CD8-positive, alpha-beta memory T cell (primary cell): ENCODE measurements around the gene ODAD4. TPM values are rescaled to one million over a fixed set of nuclear protein-coding genes. Genes with fewer than 3 reads are reported as not detected.

Source experiments
- CTCF ChIA-PET: fragments of 350-600 bp; sonication (Branson Sonifier 250); formaldehyde crosslinking; loops from one replicate; lab custom pipeline; 2021; ENCODE audit warnings: antibody characterized with exemption; lab: Charles Lee
- POLR2A ChIA-PET: fragments of 350-600 bp; sonication (Branson Sonifier 250); formaldehyde crosslinking; loops from one replicate; lab custom pipeline; 2021; ENCODE audit warnings: antibody characterized with exemption; lab: Charles Lee
- DNase-seq, 5 donors: peaks; one replicate each; pipeline versions ENCODE4 v3.0.0 to v3.0.0-alpha.2; 2020 to 2022; ENCODE audit warnings: mixed read lengths in 1 of 5
- H3K27ac ChIP-seq: one replicate; pipeline ENCODE4 v1.7.0; 2013; ENCODE audit warnings: low read depth, mild to moderate bottlenecking, low read length, moderate library complexity
- H3K27me3 ChIP-seq: 2 replicates; pipeline ENCODE4 v1.7.0; 2013; ENCODE audit warnings: low read length, mild to moderate bottlenecking; ENCODE audit not compliant: insufficient read depth, poor library complexity, severe bottlenecking
- H3K36me3 ChIP-seq: 2 replicates; pipeline ENCODE4 v1.7.0; 2013; ENCODE audit warnings: mild to moderate bottlenecking, low read length, moderate library complexity; ENCODE audit not compliant: insufficient read depth
- H3K4me1 ChIP-seq: 2 replicates; pipeline ENCODE4 v1.7.0; 2013; ENCODE audit warnings: mild to moderate bottlenecking, low read length, moderate library complexity; ENCODE audit not compliant: insufficient read depth
- H3K4me3 ChIP-seq: 2 replicates; pipeline ENCODE4 v1.7.0; 2013; ENCODE audit warnings: mild to moderate bottlenecking, low read length
- H3K9me3 ChIP-seq: 2 replicates; pipeline ENCODE4 v1.7.0; 2013; ENCODE audit warnings: mild to moderate bottlenecking, low read length
- H3K27ac Mint-ChIP-seq, 8 donors: one replicate each; pipeline ENCODE4 v1.8.0; 2020 to 2021; ENCODE audit warnings: mixed read lengths in 8 of 8, mild to moderate bottlenecking in 6 of 8, inconsistent platforms in 3 of 8, moderate library complexity in 3 of 8
- H3K27me3 Mint-ChIP-seq, 2 donors: one replicate each; pipeline ENCODE4 v1.8.0; 2020 to 2021; ENCODE audit warnings: mixed read lengths in 2 of 2, mild to moderate bottlenecking in 1 of 2, moderate library complexity in 1 of 2
- H3K36me3 Mint-ChIP-seq, 3 donors: one replicate each; pipeline ENCODE4 v1.8.0; 2020 to 2021; ENCODE audit warnings: mixed read lengths in 3 of 3, inconsistent platforms in 1 of 3, mild to moderate bottlenecking in 1 of 3
- H3K4me1 Mint-ChIP-seq, 3 donors: one replicate each; pipeline ENCODE4 v1.8.0; 2020 to 2021; ENCODE audit warnings: mixed read lengths in 3 of 3, inconsistent platforms in 1 of 3, mild to moderate bottlenecking in 1 of 3
- H3K4me3 Mint-ChIP-seq, 7 donors: one replicate each; pipeline ENCODE4 v1.8.0; 2020 to 2021; ENCODE audit warnings: mixed read lengths in 7 of 7, mild to moderate bottlenecking in 6 of 7, moderate library complexity in 4 of 7, inconsistent platforms in 2 of 7
- H3K9me3 Mint-ChIP-seq, 5 donors: one replicate each; pipeline ENCODE4 v1.8.0; 2020 to 2022; ENCODE audit warnings: mixed read lengths in 5 of 5, mild to moderate bottlenecking in 3 of 5, moderate library complexity in 2 of 5, inconsistent platforms in 1 of 5
- polyA plus RNA-seq: library from polyadenylated mRNA; unstranded; fragments of 300-500 nt; fragmentation: Illumina TruSeq; gene quantifications from one replicate; pipeline ENCODE4 v1.2.3, GENCODE V29; 2021
- total RNA-seq, 2 experiments: library from RNA; stranded (reverse); gene quantifications; one replicate each; pipeline ENCODE4 v1.2.3, GENCODE V29; 2021

ODAD4 gene
- total and polyA plus RNA-seq, 3 experiments from 2014 or later: 0.10 to 0.57 (median 0.53) TPM

- Histone ChIP-seq H3K36me3 (peaks cover 11% of the 10 kb centered on the region), H3K4me1 (peaks cover 20% of the 10 kb centered on the region), H3K9me3 (no peaks in the 10 kb centered on the region), H3K27ac (no peak overlapping the region), H3K27me3 (no peaks in the 10 kb centered on the region), H3K4me3 (no peak overlapping the region)
- H3K27me3 Mint-ChIP-seq: no peaks in the 10 kb centered on the region
- no peaks in the 10 kb centered on the region for H3K9me3 Mint-ChIP-seq
- POLR2A ChIA-PET: no interaction called here
- peaks cover 0 to 37% (median 7%) of the 10 kb centered on the region in 3 donors for H3K36me3 Mint-ChIP-seq
- CTCF ChIA-PET: interaction anchor here (0.8 to 1.2 kb wide), 2 partner anchors 48 to 147 kb away, joined by 3 read pairs; no protein-coding TSS in a partner anchor
- DNase-seq: no peak
- H3K27ac Mint-ChIP-seq: peak overlapping the region in 3 of 8 donors; percentile 66 to 79 (median 70)
- peak overlapping the region in 5 of 7 donors; percentile 9 to 86 (median 69) for H3K4me3 Mint-ChIP-seq
- H3K4me1 Mint-ChIP-seq: peaks cover 31 to 57% (median 41%) of the 10 kb centered on the region in 3 donors
Measured at GRCh38 chr17:41968676-41969075, 38.3 kb downstream of the ODAD4 start.

- H3K4me1 Mint-ChIP-seq: peaks cover 20 to 45% (median 29%) of the 10 kb centered on the region in 3 donors
- DNase-seq: no peak
- no peaks in the 10 kb centered on the region for H3K27me3 Mint-ChIP-seq
- Histone ChIP-seq H3K27me3 (no peaks in the 10 kb centered on the region), H3K4me3 (no peak overlapping the region), H3K27ac (no peak overlapping the region), H3K9me3 (no peaks in the 10 kb centered on the region), H3K36me3 (peaks cover 20% of the 10 kb centered on the region), H3K4me1 (peaks cover 13% of the 10 kb centered on the region)
- ChIA-PET CTCF (no interaction called here), POLR2A (no interaction called here)
- H3K36me3 Mint-ChIP-seq: peaks cover 0 to 60% (median 7%) of the 10 kb centered on the region in 3 donors
- peak overlapping the region in 5 of 8 donors; percentile 31 to 66 (median 51) for H3K27ac Mint-ChIP-seq
- H3K9me3 Mint-ChIP-seq: no peaks in the 10 kb centered on the region
- peak overlapping the region in 1 of 7 donors; percentile 9 for H3K4me3 Mint-ChIP-seq
Measured at GRCh38 chr17:41970901-41971331, 40.5 kb downstream of the ODAD4 start.

GRCh38 chr17:41971721-41972523 lies 41.5 kb downstream of the ODAD4 start:
- peaks cover 27% of the 10 kb centered on the region for H3K36me3 ChIP-seq
- H3K4me3 ChIP-seq: no peak overlapping the region
- H3K27ac Mint-ChIP-seq: peak overlapping the region in 3 of 8 donors; percentile 0 to 87 (median 5)
- peak overlapping the region in 1 of 7 donors; percentile 2 for H3K4me3 Mint-ChIP-seq
- ChIA-PET CTCF (interaction anchor here (1.2 to 1.5 kb wide), 2 partner anchors 9 to 80 kb away, joined by 3 read pairs; no protein-coding TSS in a partner anchor), POLR2A (interaction anchor here (0.5 kb wide), 1 partner anchor 12 kb away, joined by 3 read pairs; no protein-coding TSS in a partner anchor)
- H3K4me1 ChIP-seq: peaks cover 13% of the 10 kb centered on the region
- no peaks in the 10 kb centered on the region for H3K9me3 ChIP-seq
- H3K4me1 Mint-ChIP-seq: peaks cover 19 to 47% (median 33%) of the 10 kb centered on the region in 3 donors
- no peaks in the 10 kb centered on the region for H3K9me3 Mint-ChIP-seq
- no peak overlapping the region for H3K27ac ChIP-seq
- no peaks in the 10 kb centered on the region for H3K27me3 Mint-ChIP-seq
- no peak for DNase-seq
- H3K27me3 ChIP-seq: no peaks in the 10 kb centered on the region
- peaks cover 0 to 69% (median 11%) of the 10 kb centered on the region in 3 donors for H3K36me3 Mint-ChIP-seq

- POLR2A ChIA-PET: interaction anchor here (0.5 kb wide), 1 partner anchor 11 kb away, joined by 3 read pairs; no protein-coding TSS in a partner anchor
Measured at GRCh38 chr17:41972571-41973407, 42.4 kb downstream of the ODAD4 start.

GRCh38 chr17:41973408-41973811 lies 43.0 kb downstream of the ODAD4 start:
- ChIA-PET POLR2A (no interaction called here), CTCF (interaction anchor here (1.2 kb wide), 1 partner anchor 44 kb away, joined by 3 read pairs; the partner anchor contains the start of gene DNAJC7)
- Mint-ChIP-seq H3K27me3 (no peaks in the 10 kb centered on the region), H3K27ac (peak overlapping the region in 2 of 8 donors; percentile 5 to 44), H3K36me3 (peaks cover 0 to 80% (median 16%) of the 10 kb centered on the region in 3 donors), H3K4me3 (no peak overlapping the region), H3K4me1 (peaks cover 7 to 34% (median 30%) of the 10 kb centered on the region in 3 donors), H3K9me3 (no peaks in the 10 kb centered on the region)
- DNase-seq: no peak
- Histone ChIP-seq H3K4me1 (peaks cover 4% of the 10 kb centered on the region), H3K27ac (no peak overlapping the region), H3K4me3 (no peak overlapping the region), H3K27me3 (no peaks in the 10 kb centered on the region), H3K9me3 (no peaks in the 10 kb centered on the region), H3K36me3 (peaks cover 37% of the 10 kb centered on the region)

More at GRCh38 chr17:41972571-41973407, 42.4 kb downstream of the ODAD4 start:
- H3K9me3 Mint-ChIP-seq: no peaks in the 10 kb centered on the region
- Histone ChIP-seq H3K36me3 (peaks cover 36% of the 10 kb centered on the region), H3K4me1 (peaks cover 6% of the 10 kb centered on the region), H3K27me3 (no peaks in the 10 kb centered on the region), H3K4me3 (no peak overlapping the region), H3K27ac (no peak overlapping the region), H3K9me3 (no peaks in the 10 kb centered on the region)
- H3K27me3 Mint-ChIP-seq: no peaks in the 10 kb centered on the region
- CTCF ChIA-PET: interaction anchor here (1.2 to 1.5 kb wide), 3 partner anchors 10 to 79 kb away, joined by 3 read pairs; partner anchors contain the start of gene DNAJC7
- peaks cover 12 to 40% (median 35%) of the 10 kb centered on the region in 3 donors for H3K4me1 Mint-ChIP-seq
- peak overlapping the region in 4 of 8 donors; percentile 5 to 87 (median 70) for H3K27ac Mint-ChIP-seq
- H3K4me3 Mint-ChIP-seq: peak overlapping the region in 1 of 7 donors; percentile 2
- peaks cover 0 to 77% (median 14%) of the 10 kb centered on the region in 3 donors for H3K36me3 Mint-ChIP-seq
- DNase-seq: no peak

GRCh38 chr17:41974031-41974430 lies 43.6 kb downstream of the ODAD4 start:
- H3K36me3 Mint-ChIP-seq: peaks cover 0 to 82% (median 16%) of the 10 kb centered on the region in 3 donors
- peaks cover 4% of the 10 kb centered on the region for H3K4me1 ChIP-seq
- DNase-seq: no peak
- no peak overlapping the region for H3K27ac ChIP-seq
- no peaks in the 10 kb centered on the region for H3K27me3 ChIP-seq
- H3K4me3 Mint-ChIP-seq: no peak overlapping the region
- H3K4me3 ChIP-seq: no peak overlapping the region
- H3K27me3 Mint-ChIP-seq: no peaks in the 10 kb centered on the region
- H3K9me3 Mint-ChIP-seq: no peaks in the 10 kb centered on the region
- no peaks in the 10 kb centered on the region for H3K9me3 ChIP-seq
- ChIA-PET POLR2A (no interaction called here), CTCF (interaction anchor here (1.2 to 1.5 kb wide), 2 partner anchors 9 to 44 kb away, joined by 3 read pairs; partner anchors contain the start of gene DNAJC7)
- H3K36me3 ChIP-seq: peaks cover 37% of the 10 kb centered on the region
- H3K27ac Mint-ChIP-seq: peak overlapping the region in 2 of 8 donors; percentile 5 to 47
- peaks cover 7 to 28% (median 23%) of the 10 kb centered on the region in 3 donors for H3K4me1 Mint-ChIP-seq

- no peak overlapping the region for H3K27ac ChIP-seq
- ChIA-PET CTCF (interaction anchor here (1.5 kb wide), 1 partner anchor 10 kb away, joined by 3 read pairs; no protein-coding TSS in a partner anchor), POLR2A (no interaction called here)
- no peaks in the 10 kb centered on the region for H3K27me3 Mint-ChIP-seq
- H3K9me3 ChIP-seq: no peaks in the 10 kb centered on the region
- H3K4me1 ChIP-seq: peaks cover 4% of the 10 kb centered on the region
- peaks cover 37% of the 10 kb centered on the region for H3K36me3 ChIP-seq
- peaks cover 0 to 80% (median 16%) of the 10 kb centered on the region in 3 donors for H3K36me3 Mint-ChIP-seq
- no peak overlapping the region for H3K4me3 ChIP-seq
- H3K9me3 Mint-ChIP-seq: no peaks in the 10 kb centered on the region
- DNase-seq: no peak
- H3K27ac Mint-ChIP-seq: peak overlapping the region in 3 of 8 donors; percentile 32 to 71 (median 47)
- no peaks in the 10 kb centered on the region for H3K27me3 ChIP-seq
- peaks cover 6 to 21% (median 21%) of the 10 kb centered on the region in 3 donors for H3K4me1 Mint-ChIP-seq
- H3K4me3 Mint-ChIP-seq: no peak overlapping the region
Measured at GRCh38 chr17:41974658-41975057, 44.2 kb downstream of the ODAD4 start.
